Putamen (tissue), 1 donor: ENCODE results near the gene LRCH2.

Source experiments
- DNase-seq: peaks from one replicate; pipeline ENCODE4 v3.0.0-alpha.2; 2016; ENCODE audit warnings: low spot score

The LRCH2 gene

DNA sequence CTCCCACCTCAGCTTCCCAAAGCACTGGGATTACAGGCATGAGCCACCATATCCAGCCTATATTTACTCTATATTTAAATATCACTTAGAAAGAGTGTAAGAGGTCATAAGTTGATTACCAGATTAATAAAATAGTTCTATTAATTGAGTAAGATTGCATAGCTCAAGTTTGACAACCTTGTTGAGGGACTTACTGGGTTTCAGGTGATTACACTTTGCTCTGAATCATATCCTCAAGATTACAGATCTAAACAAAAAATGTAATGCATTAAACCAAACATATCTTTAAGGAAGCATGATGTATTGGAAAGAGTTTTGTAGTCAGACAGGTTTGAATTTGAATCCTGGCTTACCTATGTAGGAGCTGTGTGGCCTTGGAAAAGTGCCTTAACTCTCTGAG lies 168.6 kb downstream of the LRCH2 start:
- no peak for DNase-seq
